IMR-90 (cell line): Measurements from ENCODE around the gene LILRA2. TPM values are rescaled to one million over a fixed set of nuclear protein-coding genes. Genes with fewer than 3 reads are reported as not detected.

ENCODE experiments used
- ATAC-seq: fragments of 200-7000 bp; cut with Tn5 transposase; 2 replicates; pipeline ENCODE4 v1.9.1; 2020; ENCODE audit warnings: low read depth, mild to moderate bottlenecking, moderate library complexity
- BruUV-seq: library from RNA; stranded (reverse); fragments of 400-500 nt; replicated peaks from 2 replicates; lab custom pipeline; 2021; lab: Mats Ljungman, UMichigan
- CTCF ChIA-PET: fragments of 300-600 bp; formaldehyde crosslinking; extraction: SDS; loops from one replicate; lab custom pipeline; 2021; ENCODE audit warnings: antibody characterized with exemption; lab: Yijun Ruan, JAX
- POLR2A ChIA-PET: fragments of 300-600 bp; sonication (Branson Sonifier 250); formaldehyde crosslinking; loops from one replicate; lab custom pipeline; 2022; ENCODE audit warnings: antibody characterized with exemption; ENCODE audit not compliant: unreplicated experiment; lab: Charles Lee
- DNase-seq: peaks from one replicate; pipeline ENCODE4 v3.0.0; 2013
- H2AFZ ChIP-seq: replicated peaks from 2 replicates; pipeline ENCODE3; 2013; ENCODE audit warnings: low read length, mild to moderate bottlenecking; ENCODE audit not compliant: poor library complexity
- H2AK5ac ChIP-seq: 2 replicates; pipeline ENCODE4 v1.6.1; 2013; ENCODE audit warnings: low read depth, low read length, inconsistent platforms
- H2AK9ac ChIP-seq: replicated peaks from 2 replicates; pipeline ENCODE3; 2013; ENCODE audit warnings: mild to moderate bottlenecking, low read depth, low read length, moderate library complexity; ENCODE audit not compliant: poor library complexity
- H2BK120ac ChIP-seq: 2 replicates; pipeline ENCODE4 v1.6.1; 2013; ENCODE audit warnings: low read depth, low read length, inconsistent platforms
- H2BK15ac ChIP-seq: 3 replicates; pipeline ENCODE4 v1.6.1; 2013; ENCODE audit warnings: low read depth, low read length, inconsistent platforms
- H2BK20ac ChIP-seq: 2 replicates; pipeline ENCODE4 v1.6.1; 2013; ENCODE audit warnings: low read depth, mild to moderate bottlenecking, inconsistent platforms, low read length, moderate library complexity
- H2BK5ac ChIP-seq: 2 replicates; pipeline ENCODE4 v1.6.1; 2013; ENCODE audit warnings: mild to moderate bottlenecking, low read depth, low read length, inconsistent platforms; ENCODE audit not compliant: poor library complexity, severe bottlenecking
- H3K14ac ChIP-seq: replicated peaks from 2 replicates; pipeline ENCODE4 v1.6.1; 2013; ENCODE audit warnings: low read depth, low read length, inconsistent platforms
- H3K18ac ChIP-seq: 2 replicates; pipeline ENCODE4 v1.6.1; 2013; ENCODE audit warnings: low read depth, low read length, control low read depth
- H3K23ac ChIP-seq: 2 replicates; pipeline ENCODE4 v1.6.1; 2013; ENCODE audit warnings: low read depth, low read length, inconsistent platforms
- H3K27ac ChIP-seq: 2 replicates; pipeline ENCODE4 v1.5.1; 2013; ENCODE audit warnings: mild to moderate bottlenecking, control low read depth, low read length; ENCODE audit not compliant: insufficient read depth
- H3K27me3 ChIP-seq: 2 replicates; pipeline ENCODE4 v1.6.1; 2013; ENCODE audit warnings: low read length; ENCODE audit not compliant: control insufficient read depth, insufficient read depth
- H3K36me3 ChIP-seq: 2 replicates; pipeline ENCODE4 v1.6.1; 2013; ENCODE audit warnings: low read length, mixed read lengths; ENCODE audit not compliant: control insufficient read depth, insufficient read depth
- H3K4ac ChIP-seq: 2 replicates; pipeline ENCODE4 v1.6.1; 2013; ENCODE audit warnings: low read depth, low read length, inconsistent platforms
- H3K4me1 ChIP-seq: 2 replicates; pipeline ENCODE4 v1.6.1; 2013; ENCODE audit warnings: low read length, mixed read lengths; ENCODE audit not compliant: control insufficient read depth, insufficient read depth
- H3K4me2 ChIP-seq: 2 replicates; pipeline ENCODE4 v1.6.1; 2013; ENCODE audit warnings: low read depth, mild to moderate bottlenecking, control low read depth, low read length, moderate library complexity
- H3K4me3 ChIP-seq: 2 replicates; pipeline ENCODE4 v1.5.1; 2013; ENCODE audit warnings: low read depth, mild to moderate bottlenecking, control low read depth, low read length, moderate library complexity; ENCODE audit not compliant: insufficient read depth
- H3K56ac ChIP-seq: 2 replicates; pipeline ENCODE4 v1.6.1; 2013; ENCODE audit warnings: low read length, inconsistent platforms; ENCODE audit not compliant: insufficient read depth; ENCODE audit errors: extremely low read depth
- H3K79me1 ChIP-seq, 2 experiments: 2 replicates each; pipeline ENCODE4 v1.6.1; 2013; ENCODE audit warnings: low read length in 2 of 2, inconsistent platforms in 1 of 2, low read depth in 1 of 2
- H3K9ac ChIP-seq: 2 replicates; pipeline ENCODE4 v1.6.1; 2013; ENCODE audit warnings: low read depth, low read length, control low read depth
- H3K9me1 ChIP-seq: 2 replicates; pipeline ENCODE4 v1.6.1; 2013; ENCODE audit warnings: low read length, inconsistent platforms; ENCODE audit not compliant: insufficient read depth
- H3K9me3 ChIP-seq: 2 replicates; pipeline ENCODE4 v1.6.1; 2013; ENCODE audit warnings: low read length; ENCODE audit not compliant: control insufficient read depth, insufficient read depth
- H4K20me1 ChIP-seq: 2 replicates; pipeline ENCODE4 v1.6.1; 2013; ENCODE audit warnings: low read length, inconsistent platforms; ENCODE audit not compliant: insufficient read depth
- H4K5ac ChIP-seq: 2 replicates; pipeline ENCODE4 v1.6.1; 2013; ENCODE audit warnings: mild to moderate bottlenecking, low read depth, low read length, control low read depth
- H4K8ac ChIP-seq, 2 experiments: 2 replicates each; pipeline ENCODE4 v1.6.1; 2013; ENCODE audit warnings: low read depth in 2 of 2, low read length in 2 of 2, control low read depth in 1 of 2, inconsistent platforms in 1 of 2
- H4K91ac ChIP-seq: 2 replicates; pipeline ENCODE4 v1.6.1; 2013; ENCODE audit warnings: low read depth, low read length, inconsistent platforms; ENCODE audit not compliant: insufficient read depth
- BHLHE40 ChIP-seq: fragments of 150-350 bp; IDR thresholded peaks from 2 replicates; pipeline ENCODE4 v1.6.1; 2016; ENCODE audit warnings: mild to moderate bottlenecking, low read depth, low read length
- CEBPB ChIP-seq: IDR thresholded peaks from 2 replicates; pipeline ENCODE4 v1.6.1; 2012; ENCODE audit warnings: low read depth, low read length, improper control_type of control experiment
- CHD1 ChIP-seq: IDR thresholded peaks from 2 replicates; pipeline ENCODE4 v1.6.1; 2012; ENCODE audit warnings: low read depth, low read length, improper control_type of control experiment
- CTCF ChIP-seq: conservative IDR thresholded peaks from 2 replicates; pipeline ENCODE4 v1.5.1; 2012; ENCODE audit warnings: mild to moderate bottlenecking, low read depth, low read length, improper control_type of control experiment
- ELK1 ChIP-seq: fragments of 150-350 bp; IDR thresholded peaks from 2 replicates; pipeline ENCODE4 v1.6.1; 2016; ENCODE audit warnings: low read depth, mild to moderate bottlenecking, low read length, moderate library complexity, borderline replicate concordance
- FOS ChIP-seq: fragments of 150-350 bp; IDR thresholded peaks from 2 replicates; pipeline ENCODE4 v1.6.1; 2016; ENCODE audit warnings: low read depth, low read length
- MAFK ChIP-seq: IDR thresholded peaks from 2 replicates; pipeline ENCODE4 v1.6.1; 2012; ENCODE audit warnings: low read depth, low read length, improper control_type of control experiment
- MAZ ChIP-seq: IDR thresholded peaks from 2 replicates; pipeline ENCODE4 v1.6.1; 2012; ENCODE audit warnings: low read depth, mild to moderate bottlenecking, low read length, improper control_type of control experiment, moderate library complexity, borderline replicate concordance
- MXI1 ChIP-seq: IDR thresholded peaks from 2 replicates; pipeline ENCODE4 v1.6.1; 2012; ENCODE audit warnings: low read depth, mild to moderate bottlenecking, low read length, moderate library complexity, borderline replicate concordance
- NFE2L2 ChIP-seq: fragments of 150-350 bp; IDR thresholded peaks from 2 replicates; pipeline ENCODE4 v1.6.1; 2016; ENCODE audit warnings: low read depth, mild to moderate bottlenecking, low read length
- POLR2A ChIP-seq: IDR thresholded peaks from 2 replicates; pipeline ENCODE4 v1.6.1; 2012; ENCODE audit warnings: mild to moderate bottlenecking, low read depth, low read length
- RAD21 ChIP-seq: IDR thresholded peaks from 2 replicates; pipeline ENCODE4 v1.6.1; 2012; ENCODE audit warnings: low read length, improper control_type of control experiment
- RCOR1 ChIP-seq: IDR thresholded peaks from 2 replicates; pipeline ENCODE4 v1.6.1; 2012; ENCODE audit warnings: mild to moderate bottlenecking, low read length, improper control_type of control experiment; ENCODE audit not compliant: insufficient replicate concordance
- RFX5 ChIP-seq: IDR thresholded peaks from 2 replicates; pipeline ENCODE4 v1.8.0; 2012; ENCODE audit warnings: low read depth, mild to moderate bottlenecking, low read length, moderate library complexity
- SMC3 ChIP-seq: fragments of 150-350 bp; IDR thresholded peaks from 2 replicates; pipeline ENCODE4 v1.6.1; 2016; ENCODE audit warnings: low read depth, mild to moderate bottlenecking, antibody characterized with exemption, low read length, moderate library complexity
- USF2 ChIP-seq: fragments of 150-350 bp; IDR thresholded peaks from 2 replicates; pipeline ENCODE4 v1.6.1; 2017; ENCODE audit warnings: mild to moderate bottlenecking, antibody characterized with exemption, low read length, low read depth
- WGBS, 2 experiments: methylation state at CpG; one replicate each; pipeline versions ENCODE4 v1.1.5 to v1.1.7; 2013; ENCODE audit warnings: missing lambda C conversion rate in 2 of 2; ENCODE audit not compliant: insufficient read length in 1 of 2; ENCODE audit errors: extremely low coverage in 2 of 2; 5-methylcytosine and 5-hydroxymethylcytosine counted together
- dilution Hi-C: fragments of 300-500 bp; cut with HindIII; formaldehyde crosslinking; loops from one replicate; pipeline ENCODE4 v1.14.3; 2018; ENCODE audit warnings: low sequenced_read_pairs; ENCODE audit not compliant: unreplicated experiment
- in situ Hi-C: fragments of 300-500 bp; cut with MboI; formaldehyde crosslinking; loops from 3 replicates; pipeline ENCODE4 v1.14.3; 2019; ENCODE audit warnings: low sequenced_read_pairs, inconsistent platforms, mixed read lengths
- intact Hi-C: fragments of 100-400 bp; cut with micrococcal nuclease; formaldehyde crosslinking; loops from 2 replicates; pipeline ENCODE4 v1.10.0; 2022
- polyA plus RNA-seq, 3 experiments: library from polyadenylated mRNA; depleted of rRNA; stranded (reverse); fragments of >200 nt; gene quantifications; 2 replicates each; pipeline ENCODE4 v1.2.3, GENCODE V29; 2012; ENCODE audit warnings: low replicate concordance in 1 of 3
- total RNA-seq: library from RNA; depleted of rRNA; stranded (reverse); fragments of >200 nt; gene quantifications from 2 replicates; pipeline ENCODE4 v1.2.3, GENCODE V29; 2012

The LILRA2 gene
- total and polyA plus RNA-seq, 2 of the 4 experiments (the other 2 are of a cell fraction), result not detected

GRCh38 chr19:54606230-54606629 lies 32.6 kb downstream of the LILRA2 start:
- CTCF ChIA-PET, result no interaction called here

More at GRCh38 chr19:54606230-54606629, 32.6 kb downstream of the LILRA2 start:
- Histone ChIP-seq H4K20me1 (no peaks in the 10 kb centered on the region), H2BK20ac (no peak overlapping the region), H3K9me1 (no peaks in the 10 kb centered on the region), H2AFZ (no peak overlapping the region), H3K14ac (no peak overlapping the region), H2BK15ac (no peak overlapping the region), H3K79me1 (no peaks in the 10 kb centered on the region), H3K27ac (no peak overlapping the region), H3K27me3 (no peaks in the 10 kb centered on the region), H3K9me3 (peaks cover 28% of the 10 kb centered on the region), H2AK5ac (no peak overlapping the region), H2BK120ac (no peak overlapping the region), H4K91ac (no peak overlapping the region), H3K4ac (no peak overlapping the region), H3K4me3 (no peak overlapping the region), H3K9ac (no peak overlapping the region), H2AK9ac (no peak overlapping the region), H3K4me2 (no peak overlapping the region), H3K36me3 (no peaks in the 10 kb centered on the region), H2BK5ac (no peak overlapping the region), H3K4me1 (no peaks in the 10 kb centered on the region), H3K23ac (no peak overlapping the region), H4K5ac (no peak overlapping the region), H4K8ac (no peak overlapping the region), H3K18ac (no peak overlapping the region), H3K56ac (no peak overlapping the region)
- in situ Hi-C loops (no loop called here), dilution Hi-C loops (no loop called here), intact Hi-C loops (no loop called here)
- WGBS, 2 experiments, result 20% methylated on average over 1 of the region's 4 CpGs; no CpG with 5 or more reads in 1 of the 2 experiments
- POLR2A ChIA-PET, result no interaction called here
- no TSS peak for BruUV-seq
- ATAC-seq (no peak), DNase-seq (no peak)
- no peak for TF ChIP-seq BHLHE40
- TF ChIP-seq MXI1, result no peak
- TF ChIP-seq ELK1, result no peak
- no peak for TF ChIP-seq CTCF
- no peak for TF ChIP-seq CHD1
- no peak for TF ChIP-seq POLR2A
- TF ChIP-seq FOS, result no peak
- TF ChIP-seq USF2, result no peak
- no peak for TF ChIP-seq NFE2L2
- no peak for TF ChIP-seq MAZ
- TF ChIP-seq RCOR1, result no peak
- no peak for TF ChIP-seq RFX5
- TF ChIP-seq MAFK, result no peak
- TF ChIP-seq RAD21, result no peak
- no peak for TF ChIP-seq SMC3
- TF ChIP-seq CEBPB, result no peak
